ENCODE data around the gene SCNM1. TPM values are rescaled to one million over a fixed set of nuclear protein-coding genes. Genes with fewer than 3 reads are reported as not detected.

SCNM1 gene
- total RNA-seq, 2 donors from 2014 or later: 26.5 to 27.0 TPM

- DNase-seq (ENCODE audit: low spot score): peak; percentile 87
- intact Hi-C loops (cut with DNase I): no loop called here
Observed at GRCh38 chr1:151145304-151146071, 20.5 kb upstream of the SCNM1 start.

- intact Hi-C loops (cut with DNase I): no loop called here
- peak; percentile 77 for DNase-seq (ENCODE audit: low spot score)
Observed at GRCh38 chr1:151146072-151146411, 19.9 kb upstream of the SCNM1 start.

GRCh38 chr1:151146412-151147131, 19.4 kb upstream of the SCNM1 start, which contains the start of gene SEMA6C:
TSS of gene SEMA6C (minus strand) at chr1:151146631. CDS start at chr1:151142621, 4,010 bp downstream.
- intact Hi-C loops (cut with DNase I): no loop called here
- DNase-seq (ENCODE audit: low spot score): peak; percentile 98

GRCh38 chr1:151147132-151147503, 18.8 kb upstream of the SCNM1 start:
- intact Hi-C loops (cut with DNase I): no loop called here
- no peak for DNase-seq (ENCODE audit: low spot score)

GRCh38 chr1:151147665-151148064, 18.3 kb upstream of the SCNM1 start:
- intact Hi-C loops (cut with DNase I): no loop called here
- DNase-seq (ENCODE audit: low spot score): no peak

GRCh38 chr1:151156515-151156819, 9.5 kb upstream of the SCNM1 start, which contains the start of gene TNFAIP8L2:
TSS of gene TNFAIP8L2 (plus strand) at chr1:151156649. CDS start at chr1:151158698, 2,049 bp downstream.
- peak; percentile 87 for DNase-seq (ENCODE audit: low spot score)
- intact Hi-C loops (cut with DNase I): loop anchor here (5.0 kb wide), 2 partner anchors 54 to 59 kb away; no protein-coding TSS in a partner anchor

GRCh38 chr1:151157067-151157531, 8.8 kb upstream of the SCNM1 start:
- peak; percentile 69 for DNase-seq (ENCODE audit: low spot score)
- intact Hi-C loops (cut with DNase I): loop anchor here (5.0 kb wide), 2 partner anchors 55 to 60 kb away; no protein-coding TSS in a partner anchor

- intact Hi-C loops (cut with DNase I): loop anchor here (5.0 kb wide), 2 partner anchors 56 to 61 kb away; no protein-coding TSS in a partner anchor
- peak; percentile 68 for DNase-seq (ENCODE audit: low spot score)
Observed at GRCh38 chr1:151158326-151158725, 7.6 kb upstream of the SCNM1 start.

GRCh38 chr1:151158751-151159251, 7.1 kb upstream of the SCNM1 start:
- intact Hi-C loops (cut with DNase I): loop anchor here (5.0 kb wide), 2 partner anchors 56 to 62 kb away; no protein-coding TSS in a partner anchor
- peak; percentile 74 for DNase-seq (ENCODE audit: low spot score)

GRCh38 chr1:151159373-151159772, 6.6 kb upstream of the SCNM1 start:
- intact Hi-C loops (cut with DNase I): loop anchor here (5.0 kb wide), 2 partner anchors 57 to 62 kb away; no protein-coding TSS in a partner anchor
- peak; percentile 28 for DNase-seq (ENCODE audit: low spot score)

GRCh38 chr1:151164732-151165280, 1.1 kb upstream of the SCNM1 start:
- no peak for DNase-seq (ENCODE audit: low spot score)
- intact Hi-C loops (cut with DNase I): no loop called here

- intact Hi-C loops (cut with DNase I): no loop called here
- peak; percentile 84 for DNase-seq (ENCODE audit: low spot score)
Observed at GRCh38 chr1:151165281-151165737, 635 bp upstream of the SCNM1 start.

GRCh38 chr1:151166505-151166956, 587 bp downstream of the SCNM1 start:
- no peak for DNase-seq (ENCODE audit: low spot score)

GRCh38 chr1:151167116-151167515, 1.2 kb downstream of the SCNM1 start:
- no peak for DNase-seq (ENCODE audit: low spot score)
- intact Hi-C loops (cut with DNase I): no loop called here

More at GRCh38 chr1:151166505-151166956, 587 bp downstream of the SCNM1 start:
- intact Hi-C loops (cut with DNase I): no loop called here

- intact Hi-C loops (cut with DNase I): no loop called here
- DNase-seq (ENCODE audit: low spot score): no peak
Observed at GRCh38 chr1:151171190-151171589, 5.2 kb downstream of the SCNM1 start.

- no peak for DNase-seq (ENCODE audit: low spot score)
- intact Hi-C loops (cut with DNase I): no loop called here
Observed at GRCh38 chr1:151175041-151175741, 9.2 kb downstream of the SCNM1 start.

GRCh38 chr1:151175863-151176262, 9.9 kb downstream of the SCNM1 start, which contains the start of gene TMOD4:
TSS of gene TMOD4 (minus strand) at chr1:151175981. CDS start at chr1:151174875, 1,106 bp downstream.
- intact Hi-C loops (cut with DNase I): no loop called here
- no peak for DNase-seq (ENCODE audit: low spot score)

- DNase-seq (ENCODE audit: low spot score): no peak
- intact Hi-C loops (cut with DNase I): no loop called here
Observed at GRCh38 chr1:151176514-151177045, 10.6 kb downstream of the SCNM1 start.

- no peak for DNase-seq (ENCODE audit: low spot score)
- intact Hi-C loops (cut with DNase I): no loop called here
Observed at GRCh38 chr1:151184211-151184610, 18.3 kb downstream of the SCNM1 start.

Measured in posterior vena cava (tissue), 2 donors.